ENCODE measurements around the gene ARHGAP45. TPM values are rescaled to one million over a fixed set of nuclear protein-coding genes. Genes with fewer than 3 reads are reported as not detected.

ARHGAP45 gene
- total and polyA plus RNA-seq, 2 of the 8 experiments (the other 6 are each of a cell fraction or from before 2014, with no cell fraction given) = 31.4 to 41.8 TPM

DNA sequence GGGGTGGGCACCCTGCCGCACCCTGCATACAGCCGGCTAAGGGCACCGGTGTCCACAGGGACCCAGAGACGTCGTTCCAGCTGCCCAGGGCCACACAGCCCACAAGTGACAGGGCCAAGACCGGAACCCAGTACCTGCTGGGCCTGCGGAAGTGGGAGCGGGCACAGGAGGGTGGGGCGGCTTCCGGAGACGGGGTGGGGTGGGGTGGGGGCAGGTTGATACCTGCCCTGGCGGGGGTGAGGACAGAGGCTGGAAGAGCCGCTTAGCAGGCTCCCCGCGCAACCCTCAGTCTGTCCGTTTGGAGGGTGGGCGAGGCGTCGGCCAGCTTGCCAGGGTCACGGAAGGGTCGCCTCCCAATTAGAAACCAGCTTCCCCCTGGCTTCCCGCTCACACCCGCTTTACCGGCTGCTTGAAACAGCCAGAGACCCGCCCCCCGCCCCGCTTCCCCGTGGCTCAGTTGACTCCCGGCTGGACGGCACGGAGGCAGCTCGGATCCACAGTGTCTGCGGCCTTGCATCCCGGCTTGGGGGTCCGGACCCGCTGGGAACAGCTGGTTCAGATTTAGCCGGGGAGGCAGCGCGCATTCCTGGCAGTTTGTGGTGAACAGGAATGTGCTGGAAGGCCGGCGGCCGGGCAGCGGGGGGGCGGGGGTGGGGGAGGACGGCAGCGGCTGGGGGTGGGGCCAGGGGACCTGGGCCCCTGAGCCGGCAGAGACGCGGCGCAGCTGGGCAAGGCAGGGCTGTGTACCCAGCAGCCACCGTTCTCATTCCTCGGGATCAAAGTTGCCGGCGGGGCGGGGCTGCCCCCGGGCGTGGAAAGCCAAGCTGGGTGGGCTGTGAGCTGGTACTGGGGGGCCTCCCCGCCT lies 38.7 kb upstream of the ARHGAP45 start:
- Histone ChIP-seq H3K27ac (ENCODE audit: low read depth, low read length) (peak overlapping the region; percentile 75; the same call in 1 of the 2 replicates), H3K14ac (ENCODE audit: insufficient read length) (no peak overlapping the region), H3K4ac (replicated peaks; ENCODE audit: insufficient read length, low read depth, low read length) (no peak overlapping the region), H2AK5ac (ENCODE audit: low read depth, low read length) (no peak overlapping the region), H3K9me3 (ENCODE audit: insufficient read depth in 2 of 2, low read depth in 1 of 2, low read length in 1 of 2) (no peaks in the 10 kb centered on the region), H3K56ac (replicated peaks; ENCODE audit: insufficient read length, low read depth, low read length) (peak overlapping the region; percentile 53), H2BK5ac (ENCODE audit: low read depth, low read length) (peak overlapping the region; percentile 71; the same call in 1 of the 2 replicates), H3K9ac (replicated peaks in 1 of 4; ENCODE audit: extremely low read depth in 1 of 4, low read depth in 3 of 4, low read length in 3 of 4) (peak overlapping the region; percentile 22 to 97 (median 80); a peak in 6 of 7 replicates), H2BK20ac (ENCODE audit: low read length) (no peak overlapping the region; the same call in 1 of the 2 replicates), H2BK120ac (replicated peaks; ENCODE audit: low read depth, low read length) (no peak overlapping the region), H2AFZ (ENCODE audit: low read length) (no peak overlapping the region), H4K5ac (ENCODE audit: insufficient read length, low read depth, low read length) (peak overlapping the region; percentile 76), H2BK12ac (ENCODE audit: low read depth, low read length) (no peak overlapping the region), H3K36me3 (ENCODE audit: control insufficient read depth in 2 of 4, insufficient read depth in 4 of 4, low read length in 3 of 4) (peaks cover 11 to 25% (median 20%) of the 10 kb centered on the region in 4 experiments; a peak in 7 of 8 replicates), H3K23me2 (ENCODE audit: low read depth, low read length) (peaks cover 12% of the 10 kb centered on the region), H3K27me3 (replicated peaks in 1 of 4; ENCODE audit: control insufficient read depth in 3 of 4, extremely low read depth in 1 of 4, insufficient read depth in 3 of 4, low read length in 3 of 4) (no peaks in the 10 kb centered on the region), H3K4me3 (ENCODE audit: extremely low read depth in 1 of 4, insufficient read depth in 2 of 4, low read depth in 3 of 4, low read length in 4 of 4) (peak overlapping the region; percentile 85 to 99 (median 96)), H3K23ac (ENCODE audit: insufficient read length) (no peak overlapping the region), H2BK15ac (ENCODE audit: low read length) (no peak overlapping the region), H3K18ac (ENCODE audit: extremely low read depth, low read length) (peak overlapping the region; percentile 83), H4K91ac (replicated peaks; ENCODE audit: insufficient read length, low read length) (peak overlapping the region; percentile 74), H4K8ac (ENCODE audit: extremely low read depth, insufficient read depth, low read length) (peak overlapping the region; percentile 35), H3K79me1 (ENCODE audit: low read depth, low read length) (peaks cover 3% of the 10 kb centered on the region), H4K20me1 (replicated peaks in 1 of 2; ENCODE audit: control insufficient read depth in 1 of 2, insufficient read depth in 2 of 2, low read length in 2 of 2) (peaks cover 10 to 12% of the 10 kb centered on the region in 2 experiments), H3K4me1 (replicated peaks in 1 of 4; ENCODE audit: control insufficient read depth in 3 of 4, insufficient read depth in 4 of 4, low read length in 3 of 4) (peaks cover 0 to 9% (median 4%) of the 10 kb centered on the region in 4 experiments; a peak in 5 of 7 replicates), H3K4me2 (ENCODE audit: insufficient read depth in 1 of 2, low read depth in 2 of 2, low read length in 2 of 2) (peak overlapping the region; percentile 87 to 93), H3K79me2 (ENCODE audit: control insufficient read depth in 1 of 2, insufficient read depth in 2 of 2, low read length in 2 of 2) (peaks cover 3 to 55% of the 10 kb centered on the region in 2 experiments; a peak in 3 of 4 replicates)
- ChIA-PET CTCF (ENCODE audit: partially characterized antibody) (interaction anchor here (0.7 to 2.8 kb wide), 7 partner anchors 9 to 197 kb away, joined by 3 to 18 read pairs (median 5); partner anchors contain the start of gene ABCA7), POLR2A (ENCODE audit: partially characterized antibody) (interaction anchor here (0.6 to 12.8 kb wide), 39 partner anchors 10 to 517 kb away, joined by 3 to 509 read pairs (median 5); partner anchors contain the start of genes ABCA7, ARHGAP45, CIRBP and FAM174C)
- peak in 1 of 2 experiments; percentile 77 for DNase-seq (ENCODE audit: low read depth in 1 of 2, low spot score in 2 of 2)
- FAIRE-seq = no peak
- 14% methylated on average over 32 of the region's 58 CpGs; no CpG with 5 or more reads in 1 of the 2 experiments for WGBS, 2 experiments (ENCODE audit: extremely low coverage in 1 of 2, insufficient coverage in 1 of 2, insufficient read length in 1 of 2, insufficient replicate concordance in 2 of 2, low coverage in 1 of 2, low lambda C conversion rate in 2 of 2, missing lambda C conversion rate in 1 of 2)
- no peak for TF ChIP-seq CBX8 (IDR thresholded peaks at IDR 0.05; ENCODE audit: borderline replicate concordance, low read depth, low read length)
- TF ChIP-seq ZNF274 (IDR thresholded peaks at IDR 0.05; ENCODE audit: borderline replicate concordance, extremely low read depth, low read length) = no peak
- no peak for TF ChIP-seq CBX5 (IDR thresholded peaks at IDR 0.05; ENCODE audit: low read depth, low read length)
- peak in 1 of 2 experiments; percentile 87; a peak in 1 of 3 replicates for TF ChIP-seq EP300 (IDR thresholded peaks at IDR 0.05; ENCODE audit: borderline replicate concordance in 1 of 2, low read depth in 2 of 2, low read length in 2 of 2)
- TF ChIP-seq POLR2A (IDR thresholded peaks at IDR 0.05; ENCODE audit: control extremely low read depth in 1 of 2, low read depth in 2 of 2, low read length in 2 of 2) = peak; percentile 22 to 74
- peak; percentile 93 for TF ChIP-seq TEAD4 (IDR thresholded peaks at IDR 0.05; ENCODE audit: low read depth, low read length)
- TF ChIP-seq TCF12 (IDR thresholded peaks at IDR 0.05; ENCODE audit: low read depth, low read length) = 0 out of 2 replicates have a peak, but pooled peaks have one; percentile 85
- TF ChIP-seq RXRA (IDR thresholded peaks at IDR 0.05; ENCODE audit: insufficient read depth, low read depth, low read length) = no peak
- TF ChIP-seq TBP (IDR thresholded peaks at IDR 0.05; ENCODE audit: low read depth, low read length) = peak; percentile 56; the same call in 1 of the 2 replicates
- TF ChIP-seq PHF8 (conservative IDR thresholded peaks at IDR 0.05; ENCODE audit: low read depth, low read length) = no peak
